Body of pancreas (tissue), 4 donors: Measurements from ENCODE around the gene IRF7. TPM values are rescaled to one million over a fixed set of nuclear protein-coding genes. Genes with fewer than 3 reads are reported as not detected.

Experiments
- ATAC-seq: fragments of 150-250 bp; one replicate; pipeline ENCODE4 v1.9.1; 2016
- DNase-seq, 4 donors: peaks; one replicate each; pipeline ENCODE4 v3.0.0-alpha.2; 2019
- H3K27ac ChIP-seq, 4 donors: fragments of 200-600 bp; sonication (generic); 1 replicate in 3 of 4; 2 replicates in 1 of 4; pipeline versions ENCODE4 v1.5.1 to v1.6.1; 2016 to 2019; ENCODE audit warnings: mild to moderate bottlenecking in 1 of 4, mixed read lengths in 1 of 4, moderate library complexity in 1 of 4
- H3K27me3 ChIP-seq, 2 donors: fragments of 200-600 bp; sonication (generic); one replicate each; pipeline ENCODE4 v1.6.0; 2016; ENCODE audit warnings: mild to moderate bottlenecking in 1 of 2
- H3K36me3 ChIP-seq, 2 donors: fragments of 200-600 bp; sonication (generic); replicated peaks in 1 of 2; 2 replicates each; pipeline ENCODE4 v1.5.1; 2016; ENCODE audit warnings: low read depth in 2 of 2; ENCODE audit not compliant: insufficient read depth in 1 of 2
- H3K4me1 ChIP-seq: fragments of 200-600 bp; sonication (generic); one replicate; pipeline ENCODE4 v1.6.0; 2016
- H3K4me3 ChIP-seq, 2 donors: fragments of 200-600 bp; sonication (generic); 1 replicate in 1 of 2; 2 replicates in 1 of 2; pipeline ENCODE4 v1.5.1; 2016 to 2019
- H3K9me3 ChIP-seq, 3 donors: fragments of 200-600 bp; sonication (generic); 1 replicate in 2 of 3; 2 replicates in 1 of 3; pipeline ENCODE4 v1.5.1; 2016
- POLR2A ChIP-seq, 3 donors: fragments of 450-650 bp; IDR thresholded peaks; one replicate each; pipeline ENCODE4 v1.6.1; 2016; ENCODE audit warnings: antibody characterized with exemption in 3 of 3, mild to moderate bottlenecking in 2 of 3
- WGBS, 2 donors: methylation state at CpG; one replicate each; pipeline ENCODE4 v1.1.5; 2017; 5-methylcytosine and 5-hydroxymethylcytosine counted together
- intact Hi-C: fragments of 100-400 bp; cut with DNase I; formaldehyde crosslinking; loops from one replicate; pipeline ENCODE4 v1.15.1; 2023
- total RNA-seq, 2 donors: library from RNA; depleted of rRNA; stranded (reverse); fragments of >200 nt; gene quantifications; one replicate each; pipeline ENCODE4 v1.1.0, GENCODE V29; 2016
- TF ChIP-seq, protein P1 (sequence below), 7 experiments: fragments of 450-650 bp in 4 of 7; fragments of 200-600 bp in 3 of 7; sonication (generic) in 3 of 7; IDR thresholded peaks; one replicate each; pipeline ENCODE4 v1.5.1; 2016 to 2019; ENCODE audit warnings: antibody characterized with exemption in 7 of 7

The IRF7 gene
- total RNA-seq, 2 donors from 2014 or later = 10.4 to 10.9 TPM

DNA sequence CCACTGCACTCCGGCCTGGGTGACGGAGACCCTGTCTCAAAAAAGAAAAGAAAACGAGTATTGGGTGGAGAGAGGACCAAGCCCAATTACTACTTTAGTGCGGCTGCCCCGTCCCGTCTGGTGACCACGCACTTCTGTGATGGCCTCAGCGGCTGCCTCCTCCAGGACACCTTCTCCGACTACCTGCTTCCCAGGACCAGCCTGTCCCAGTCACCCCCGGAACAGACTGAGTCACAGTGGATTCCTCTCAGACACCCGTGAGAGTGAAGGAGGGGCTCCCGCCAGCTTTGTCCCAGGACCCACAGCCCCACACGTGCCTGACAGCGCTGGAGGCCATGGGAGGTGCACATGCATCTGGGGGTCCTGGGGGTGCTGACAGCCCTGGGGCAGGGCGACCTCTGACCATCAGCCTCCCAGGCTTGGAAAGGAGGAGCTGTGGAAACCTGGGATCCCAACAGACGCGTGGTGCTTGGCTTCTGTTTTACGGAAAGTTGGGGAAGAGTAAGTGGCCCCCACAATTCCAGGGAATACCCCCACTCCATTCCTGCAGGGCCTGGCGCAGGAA, 26.1 kb upstream of the IRF7 start:
- no peaks in the 10 kb centered on the region for H3K27me3 ChIP-seq
- H3K36me3 ChIP-seq = peaks cover 0 to 5% of the 10 kb centered on the region in 2 donors
- H3K27ac ChIP-seq = no peak overlapping the region
- no peak for ATAC-seq
- no peak for DNase-seq
- intact Hi-C loops = no loop called here
- H3K4me3 ChIP-seq = no peak overlapping the region
- no peak for TF ChIP-seq POLR2A (IDR thresholded peaks at IDR 0.05)
- TF ChIP-seq, protein P1, sequence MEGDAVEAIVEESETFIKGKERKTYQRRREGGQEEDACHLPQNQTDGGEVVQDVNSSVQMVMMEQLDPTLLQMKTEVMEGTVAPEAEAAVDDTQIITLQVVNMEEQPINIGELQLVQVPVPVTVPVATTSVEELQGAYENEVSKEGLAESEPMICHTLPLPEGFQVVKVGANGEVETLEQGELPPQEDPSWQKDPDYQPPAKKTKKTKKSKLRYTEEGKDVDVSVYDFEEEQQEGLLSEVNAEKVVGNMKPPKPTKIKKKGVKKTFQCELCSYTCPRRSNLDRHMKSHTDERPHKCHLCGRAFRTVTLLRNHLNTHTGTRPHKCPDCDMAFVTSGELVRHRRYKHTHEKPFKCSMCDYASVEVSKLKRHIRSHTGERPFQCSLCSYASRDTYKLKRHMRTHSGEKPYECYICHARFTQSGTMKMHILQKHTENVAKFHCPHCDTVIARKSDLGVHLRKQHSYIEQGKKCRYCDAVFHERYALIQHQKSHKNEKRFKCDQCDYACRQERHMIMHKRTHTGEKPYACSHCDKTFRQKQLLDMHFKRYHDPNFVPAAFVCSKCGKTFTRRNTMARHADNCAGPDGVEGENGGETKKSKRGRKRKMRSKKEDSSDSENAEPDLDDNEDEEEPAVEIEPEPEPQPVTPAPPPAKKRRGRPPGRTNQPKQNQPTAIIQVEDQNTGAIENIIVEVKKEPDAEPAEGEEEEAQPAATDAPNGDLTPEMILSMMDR (IDR thresholded peaks at IDR 0.05) = no peak
- H3K4me1 ChIP-seq = peaks cover 6% of the 10 kb centered on the region
- WGBS, 2 donors = 93 to 95% methylated on average over 17 to 18 of the region's 19 CpGs
- no peaks in the 10 kb centered on the region for H3K9me3 ChIP-seq

DNA sequence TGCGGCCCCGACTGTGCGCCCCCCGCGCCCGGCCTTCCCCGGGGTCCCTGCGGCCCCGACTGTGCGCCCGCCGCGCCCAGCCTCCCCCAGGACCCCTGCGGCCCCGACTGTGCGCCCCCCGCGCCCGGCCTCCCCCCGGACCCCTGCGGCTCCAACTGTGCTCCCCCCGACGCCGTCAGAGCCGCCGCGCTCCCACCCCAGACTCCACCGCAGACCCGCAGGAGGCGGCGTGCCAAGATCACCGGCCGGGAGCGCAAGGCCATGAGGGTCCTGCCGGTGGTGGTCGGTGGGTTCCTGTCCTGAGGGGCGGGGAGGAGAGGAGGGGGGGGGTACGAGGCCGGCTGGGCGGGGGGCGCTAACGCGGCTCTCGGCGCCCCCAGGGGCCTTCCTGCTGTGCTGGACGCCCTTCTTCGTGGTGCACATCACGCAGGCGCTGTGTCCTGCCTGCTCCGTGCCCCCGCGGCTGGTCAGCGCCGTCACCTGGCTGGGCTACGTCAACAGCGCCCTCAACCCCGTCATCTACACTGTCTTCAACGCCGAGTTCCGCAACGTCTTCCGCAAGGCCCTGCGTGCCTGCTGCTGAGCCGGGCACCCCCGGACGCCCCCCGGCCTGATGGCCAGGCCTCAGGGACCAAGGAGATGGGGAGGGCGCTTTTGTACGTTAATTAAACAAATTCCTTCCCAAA, 24.4 kb upstream of the IRF7 start:
- intact Hi-C loops = no loop called here
- Histone ChIP-seq H3K9me3 (no peaks in the 10 kb centered on the region), H3K4me3 (no peak overlapping the region), H3K36me3 (peaks cover 0 to 5% of the 10 kb centered on the region in 2 donors), H3K27me3 (no peaks in the 10 kb centered on the region), H3K4me1 (peaks cover 6% of the 10 kb centered on the region), H3K27ac (no peak overlapping the region)
- TF ChIP-seq, protein P1 (IDR thresholded peaks at IDR 0.05) = no peak
- TF ChIP-seq POLR2A (IDR thresholded peaks at IDR 0.05) = no peak
- DNase-seq (no peak), ATAC-seq (no peak)
- 60 to 79% methylated on average over 29 to 35 of the region's 69 CpGs for WGBS, 2 donors

GRCh38 chr11:639332-639955, 23.7 kb upstream of the IRF7 start:
- Histone ChIP-seq H3K4me1 (peaks cover 6% of the 10 kb centered on the region), H3K36me3 (peaks cover 0 to 5% of the 10 kb centered on the region in 2 donors), H3K9me3 (no peaks in the 10 kb centered on the region), H3K27ac (no peak overlapping the region), H3K4me3 (no peak overlapping the region), H3K27me3 (no peaks in the 10 kb centered on the region)
- DNase-seq = no peak
- no peak for ATAC-seq
- TF ChIP-seq, protein P1 (IDR thresholded peaks at IDR 0.05) = no peak
- no peak for TF ChIP-seq POLR2A (IDR thresholded peaks at IDR 0.05)
- WGBS, 2 donors = 42 to 82% methylated on average over 56 to 57 of the region's 80 CpGs
- intact Hi-C loops = no loop called here

DNA sequence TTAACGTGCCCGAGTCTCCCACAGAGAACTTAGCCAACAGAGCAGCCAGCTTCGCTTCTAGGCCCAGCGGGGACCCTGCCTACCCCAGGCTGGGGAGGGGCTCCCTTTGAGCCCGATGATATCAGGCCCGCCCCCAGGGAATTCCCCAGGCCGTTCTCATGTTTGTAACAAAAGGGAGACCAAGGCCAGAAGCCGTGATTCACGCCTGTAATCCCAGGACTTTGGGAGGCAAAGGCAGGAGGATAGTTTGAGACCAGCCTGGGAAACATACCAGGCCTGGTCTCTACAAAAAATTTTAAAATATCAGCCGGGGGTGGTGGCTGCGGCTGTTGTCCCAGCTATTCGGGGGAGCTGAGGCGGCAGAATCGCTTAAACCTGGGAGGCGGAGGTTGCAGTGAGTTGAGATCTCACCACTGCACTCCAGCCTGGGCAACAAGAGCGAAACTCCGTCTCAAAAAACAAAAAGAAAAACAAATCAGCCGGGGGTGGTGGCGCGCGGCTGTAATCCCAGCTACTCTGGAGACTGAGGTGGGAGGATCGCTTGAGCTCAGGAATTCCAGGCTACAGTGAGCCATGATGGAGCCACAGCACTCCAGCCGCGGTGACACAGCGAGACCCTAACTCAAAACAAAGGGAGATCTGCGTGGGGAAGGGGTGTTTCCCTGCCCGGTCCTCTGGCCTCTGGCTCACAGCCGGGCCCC, 23.0 kb upstream of the IRF7 start:
- Histone ChIP-seq H3K27me3 (no peaks in the 10 kb centered on the region), H3K4me1 (peaks cover 6% of the 10 kb centered on the region), H3K36me3 (peaks cover 0 to 1% of the 10 kb centered on the region in 2 donors), H3K9me3 (no peaks in the 10 kb centered on the region), H3K27ac (no peak overlapping the region), H3K4me3 (no peak overlapping the region)
- intact Hi-C loops = no loop called here
- ATAC-seq (no peak), DNase-seq (no peak)
- 74 to 80% methylated on average over 24 to 28 of the region's 28 CpGs for WGBS, 2 donors
- TF ChIP-seq POLR2A (IDR thresholded peaks at IDR 0.05) = no peak
- TF ChIP-seq, protein P1 (IDR thresholded peaks at IDR 0.05) = no peak
